B cell (primary cell): ENCODE data around the gene TAS2R39. TPM values are rescaled to one million over a fixed set of nuclear protein-coding genes. Genes with fewer than 3 reads are reported as not detected.
"Not testable (repeated sequence)": the region's sequence is repeated elsewhere in the genome, so short reads cannot be mapped to it uniquely, and the experiment has no call there.

Source experiments
- ATAC-seq: fragments of 200-7000 bp; cut with Tn5 transposase; one replicate; pipeline ENCODE4 v1.10.0; 2021; ENCODE audit warnings: low read depth, mild to moderate bottlenecking, moderate number of reproducible peaks, moderate library complexity
- CTCF ChIA-PET: fragments of 350-600 bp; sonication (Branson Sonifier 250); formaldehyde crosslinking; loops from one replicate; lab custom pipeline; 2021; ENCODE audit warnings: antibody characterized with exemption, inconsistent platforms; lab: Charles Lee
- POLR2A ChIA-PET: fragments of 350-600 bp; sonication (Branson Sonifier 250); formaldehyde crosslinking; loops from one replicate; lab custom pipeline; 2021; ENCODE audit warnings: antibody characterized with exemption; lab: Charles Lee
- DNase-seq: peaks from one replicate; pipeline ENCODE4 v3.0.0; 2013
- H2AFZ ChIP-seq: 2 replicates; pipeline ENCODE4 v1.6.1; 2012; ENCODE audit warnings: mild to moderate bottlenecking, low read depth, low read length; ENCODE audit not compliant: insufficient read depth, poor library complexity, severe bottlenecking
- H3K27ac ChIP-seq, 2 donors: 1 replicate in 1 of 2; 2 replicates in 1 of 2; pipeline ENCODE4 v1.5.1; 2012 to 2013; ENCODE audit warnings: low read length in 2 of 2, mild to moderate bottlenecking in 2 of 2, moderate library complexity in 1 of 2
- H3K27me3 ChIP-seq, 4 experiments: fragments of 200-600 bp in 1 of 4; sonication (generic) in 1 of 4; replicated peaks in 1 of 4; 1 replicate in 2 of 4; 2 replicates in 2 of 4; pipeline versions ENCODE4 v1.6.1 to v1.7.0; 2013 to 2016; ENCODE audit warnings: low read length in 3 of 4, mild to moderate bottlenecking in 2 of 4, mixed read lengths in 1 of 4, moderate library complexity in 1 of 4; ENCODE audit not compliant: insufficient read depth in 4 of 4, control insufficient read depth in 3 of 4; ENCODE audit errors: control extremely low read depth in 1 of 4
- H3K36me3 ChIP-seq, 2 experiments: replicated peaks in 1 of 2; 1 replicate in 1 of 2; 2 replicates in 1 of 2; pipeline versions ENCODE4 v1.6.1 to v1.7.1; 2013; ENCODE audit warnings: low read length in 1 of 2; ENCODE audit not compliant: insufficient read depth in 2 of 2, control insufficient read depth in 1 of 2; ENCODE audit errors: control extremely low read depth in 1 of 2, extremely low read depth in 1 of 2
- H3K4me1 ChIP-seq, 2 donors: fragments of 200-600 bp in 1 of 2; sonication (generic) in 1 of 2; 1 replicate in 1 of 2; 2 replicates in 1 of 2; pipeline versions ENCODE4 v1.5.1 to v1.6.1; 2013 to 2017; ENCODE audit warnings: low read length in 2 of 2; ENCODE audit not compliant: control insufficient read depth in 2 of 2, insufficient read depth in 2 of 2
- H3K4me2 ChIP-seq: replicated peaks from 2 replicates; pipeline ENCODE3; 2012; ENCODE audit warnings: mild to moderate bottlenecking, low read depth, low read length; ENCODE audit not compliant: poor library complexity, severe bottlenecking
- H3K4me3 ChIP-seq, 5 experiments: fragments of 200-600 bp in 1 of 5; sonication (generic) in 1 of 5; 1 replicate in 3 of 5; 2 replicates in 2 of 5; pipeline versions ENCODE4 v1.5.1 to v1.7.0; 2011 to 2016; ENCODE audit warnings: low read length in 4 of 5, mild to moderate bottlenecking in 4 of 5, low read depth in 2 of 5, control low read depth in 1 of 5, moderate library complexity in 1 of 5; ENCODE audit not compliant: insufficient read depth in 1 of 5; ENCODE audit errors: control extremely low read depth in 1 of 5, extremely low read depth in 1 of 5
- H3K79me2 ChIP-seq: fragments of 200-600 bp; sonication (generic); one replicate; pipeline ENCODE4 v1.6.0; 2016; ENCODE audit warnings: low read length; ENCODE audit not compliant: control insufficient read depth, insufficient read depth
- H3K9ac ChIP-seq: fragments of 200-600 bp; sonication (generic); 2 replicates; pipeline ENCODE4 v1.6.1; 2017; ENCODE audit warnings: mild to moderate bottlenecking, low read length, moderate library complexity
- H3K9me3 ChIP-seq, 3 donors: one replicate each; pipeline versions ENCODE4 v1.6.1 to v1.7.1; 2013; ENCODE audit warnings: low read length in 2 of 3; ENCODE audit not compliant: control insufficient read depth in 2 of 3, insufficient read depth in 1 of 3; ENCODE audit errors: control extremely low read depth in 1 of 3
- H4K20me1 ChIP-seq: 2 replicates; pipeline ENCODE4 v1.6.0; 2012; ENCODE audit warnings: mild to moderate bottlenecking, low read length; ENCODE audit not compliant: insufficient read depth, control insufficient read depth, poor library complexity, severe bottlenecking
- H3K27ac Mint-ChIP-seq: one replicate; pipeline ENCODE4 v1.8.0; 2021; ENCODE audit warnings: mixed read lengths
- H3K27me3 Mint-ChIP-seq: one replicate; pipeline ENCODE4 v1.8.0; 2021; ENCODE audit warnings: mixed read lengths
- H3K4me1 Mint-ChIP-seq: one replicate; pipeline ENCODE4 v1.8.0; 2021; ENCODE audit warnings: mixed read lengths
- H3K4me3 Mint-ChIP-seq: one replicate; pipeline ENCODE4 v1.8.0; 2021; ENCODE audit warnings: mixed read lengths
- H3K9me3 Mint-ChIP-seq: one replicate; pipeline ENCODE4 v1.8.0; 2022; ENCODE audit warnings: mixed read lengths; ENCODE audit not compliant: insufficient read depth
- EZH2 ChIP-seq: IDR thresholded peaks from 2 replicates; pipeline ENCODE4 v1.6.1; 2012; ENCODE audit warnings: borderline replicate concordance, low read depth, mild to moderate bottlenecking, moderate library complexity, low read length; ENCODE audit not compliant: insufficient read depth, poor library complexity, severe bottlenecking
- WGBS: methylation state at CpG from one replicate; pipeline ENCODE4 v1.1.5; 2013; ENCODE audit warnings: missing lambda C conversion rate; ENCODE audit not compliant: insufficient coverage; 5-methylcytosine and 5-hydroxymethylcytosine counted together
- intact Hi-C: fragments of 100-400 bp; cut with micrococcal nuclease; formaldehyde crosslinking; loops from one replicate; pipeline ENCODE4 v1.10.0; 2022
- polyA plus RNA-seq: library from polyadenylated mRNA; depleted of rRNA; stranded (reverse); fragments of >200 nt; gene quantifications from 2 replicates; pipeline ENCODE4 v1.2.3, GENCODE V29; 2012
- total RNA-seq, 2 donors: library from RNA; stranded (reverse); fragments of 120-200 nt in 1 of 2; gene quantifications; 1 replicate in 1 of 2; 2 replicates in 1 of 2; pipeline versions ENCODE4 v1.2.3 to v1.2.4, GENCODE V29; 2013 to 2022

The TAS2R39 gene
- total and polyA plus RNA-seq, 2 donors (not counting 1 experiment from before 2014, with no cell fraction given): not detected

DNA sequence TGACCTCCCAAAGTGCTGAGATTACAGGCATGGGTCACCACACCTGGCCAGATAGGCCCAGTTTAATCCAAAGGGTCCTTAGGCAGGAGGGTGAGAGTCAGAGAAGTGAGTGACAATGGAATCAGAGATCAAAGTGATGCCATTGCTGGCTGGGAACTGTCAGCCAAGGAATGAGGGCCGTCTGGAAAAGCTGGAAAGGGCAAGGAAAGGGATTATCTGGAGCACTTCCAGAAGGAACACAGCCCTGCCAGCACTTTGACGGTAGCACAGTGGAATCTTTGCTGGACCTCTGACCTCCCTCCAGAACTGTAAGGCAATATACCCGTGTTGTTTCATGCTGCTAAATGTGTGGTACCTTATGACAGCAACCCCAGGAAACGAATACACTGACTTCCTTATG, 27.3 kb downstream of the TAS2R39 start:
- no peaks in the 10 kb centered on the region for H4K20me1 ChIP-seq
- ATAC-seq (no peak), DNase-seq (no peak)
- H3K27me3 ChIP-seq: no peaks in the 10 kb centered on the region
- peaks cover 0 to 1% of the 10 kb centered on the region in 2 experiments for H3K36me3 ChIP-seq
- H3K4me1 ChIP-seq: peaks cover 17 to 27% of the 10 kb centered on the region in 2 donors
- H3K27ac Mint-ChIP-seq: no peak overlapping the region
- peaks cover 38% of the 10 kb centered on the region for H3K4me1 Mint-ChIP-seq
- TF ChIP-seq EZH2: no peak
- no peaks in the 10 kb centered on the region for H3K27me3 Mint-ChIP-seq
- POLR2A ChIA-PET: no interaction called here
- no peak overlapping the region for H3K4me3 Mint-ChIP-seq
- H3K79me2 ChIP-seq: no peaks in the 10 kb centered on the region
- whole genome bisulfite sequencing: 96% methylated on average over 4 of the region's 4 CpGs
- no peak overlapping the region for H3K27ac ChIP-seq
- H3K9ac ChIP-seq: no peak overlapping the region
- CTCF ChIA-PET: interaction anchor here (0.7 to 2.9 kb wide), 3 partner anchors 202 to 207 kb away, joined by 3 to 22 read pairs (median 5); no protein-coding TSS in a partner anchor
- peaks cover 0 to 20% (median 3%) of the 10 kb centered on the region in 3 donors for H3K9me3 ChIP-seq
- intact Hi-C loops: no loop called here
- H3K9me3 Mint-ChIP-seq: peaks cover 4% of the 10 kb centered on the region
- H2AFZ ChIP-seq: no peak overlapping the region
- no peak overlapping the region for H3K4me3 ChIP-seq
- no peak overlapping the region for H3K4me2 ChIP-seq

DNA sequence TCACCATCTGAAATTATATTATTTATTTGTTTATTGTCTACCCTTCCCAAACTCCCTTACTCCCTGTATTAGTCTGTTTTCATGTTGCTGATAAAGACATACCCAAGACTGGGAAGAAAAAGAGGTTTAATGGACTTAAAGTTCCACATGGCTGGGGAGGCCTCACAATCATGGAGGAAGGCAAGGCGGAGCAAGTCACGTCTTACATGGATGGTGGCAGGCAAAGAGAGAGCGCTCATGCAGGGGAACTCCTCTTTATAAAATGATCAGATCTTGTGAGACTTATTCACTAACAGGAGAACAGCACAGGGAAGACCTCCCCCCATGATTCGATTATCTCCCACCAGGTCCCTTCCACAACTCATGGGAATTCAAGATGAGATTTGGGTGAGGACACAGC, 30.3 kb downstream of the TAS2R39 start:
- ATAC-seq, H3K9ac ChIP-seq, H3K79me2 ChIP-seq, H3K4me2 ChIP-seq, H3K27me3 ChIP-seq, H4K20me1 ChIP-seq, H3K4me3 ChIP-seq, H3K36me3 ChIP-seq, H3K27ac ChIP-seq, DNase-seq, H2AFZ ChIP-seq, H3K4me3 Mint-ChIP-seq, H3K9me3 Mint-ChIP-seq, POLR2A ChIA-PET, H3K27me3 Mint-ChIP-seq, H3K27ac Mint-ChIP-seq, intact Hi-C loops: not testable (repeated sequence)
- Histone ChIP-seq H3K4me1 (peaks cover 8 to 14% of the 10 kb centered on the region in 2 donors), H3K9me3 (peaks cover 0 to 20% (median 3%) of the 10 kb centered on the region in 3 donors)
- CTCF ChIA-PET: interaction anchor here (2.0 to 11.5 kb wide), 3 partner anchors 204 to 610 kb away, joined by 29 to 809 read pairs (median 36); no protein-coding TSS in a partner anchor
- no CpG with 5 or more reads among the region's 4 CpGs for WGBS
- peaks cover 19% of the 10 kb centered on the region for H3K4me1 Mint-ChIP-seq
